HCEC 1CT (cell line): ENCODE measurements around the gene THAP4.
"Not testable (repeated sequence)": the region's sequence is repeated elsewhere in the genome, so short reads cannot be mapped to it uniquely, and the experiment has no call there.

Source experiments
- DNase-seq: peaks from one replicate; pipeline ENCODE4 v3.0.0-alpha.2; 2017

The THAP4 gene

GRCh38 chr2:241579281-241579680 lies 57.7 kb downstream of the THAP4 start:
- DNase-seq: no peak

- no peak for DNase-seq
Observed at GRCh38 chr2:241577413-241578122, 59.4 kb downstream of the THAP4 start.

DNA sequence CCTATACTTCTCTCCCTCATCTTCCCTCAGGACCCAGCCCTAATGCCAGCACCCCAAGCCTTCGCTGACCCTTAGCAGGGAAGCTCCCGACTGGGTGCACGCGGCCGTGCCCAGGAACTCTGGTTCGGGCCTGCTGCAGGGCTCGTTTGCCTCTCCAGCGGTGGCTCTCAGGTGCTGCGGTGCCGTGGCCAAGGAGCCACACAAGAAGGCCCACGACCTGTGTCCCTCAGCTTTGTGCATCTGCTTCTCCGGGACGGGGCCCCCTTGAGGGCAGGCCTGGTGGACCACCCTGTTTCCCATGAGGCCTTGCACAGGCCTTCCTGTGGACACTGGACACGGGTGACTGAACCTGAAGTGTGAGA lies 60.7 kb downstream of the THAP4 start:
- DNase-seq: no peak

DNA sequence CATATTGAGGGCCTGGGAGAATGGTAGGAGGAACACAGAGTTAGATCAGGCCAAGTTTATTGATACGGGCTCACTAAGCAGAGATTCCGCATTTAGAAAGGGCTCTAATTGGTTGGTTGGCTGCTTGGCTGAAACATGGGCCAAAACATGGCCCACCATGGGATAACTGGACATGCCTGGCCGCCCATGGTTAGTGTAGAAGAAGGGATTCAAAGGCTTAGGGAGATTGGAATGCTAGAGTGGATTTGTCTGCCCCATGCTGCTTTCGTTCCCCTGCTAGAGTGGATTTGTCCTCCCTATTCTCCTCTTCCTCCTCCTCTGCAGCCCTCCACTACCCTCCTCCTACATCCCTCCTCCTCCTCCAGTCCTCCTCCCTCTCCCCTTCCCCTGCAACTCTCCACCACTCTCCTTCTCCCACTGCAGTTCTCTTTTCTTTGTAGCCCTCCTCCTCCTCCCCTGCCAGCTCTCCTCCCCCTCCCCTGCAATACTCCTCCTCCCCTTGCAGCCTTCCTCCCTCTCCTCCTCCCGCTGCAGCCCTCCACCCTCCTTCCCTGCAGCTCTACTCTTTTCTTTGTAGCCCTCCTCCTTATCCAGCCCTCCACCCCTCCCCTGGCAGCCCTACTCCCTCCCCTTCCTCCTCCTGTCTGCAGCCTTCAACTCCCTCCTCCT lies 61.2 kb downstream of the THAP4 start:
- no peak for DNase-seq

DNA sequence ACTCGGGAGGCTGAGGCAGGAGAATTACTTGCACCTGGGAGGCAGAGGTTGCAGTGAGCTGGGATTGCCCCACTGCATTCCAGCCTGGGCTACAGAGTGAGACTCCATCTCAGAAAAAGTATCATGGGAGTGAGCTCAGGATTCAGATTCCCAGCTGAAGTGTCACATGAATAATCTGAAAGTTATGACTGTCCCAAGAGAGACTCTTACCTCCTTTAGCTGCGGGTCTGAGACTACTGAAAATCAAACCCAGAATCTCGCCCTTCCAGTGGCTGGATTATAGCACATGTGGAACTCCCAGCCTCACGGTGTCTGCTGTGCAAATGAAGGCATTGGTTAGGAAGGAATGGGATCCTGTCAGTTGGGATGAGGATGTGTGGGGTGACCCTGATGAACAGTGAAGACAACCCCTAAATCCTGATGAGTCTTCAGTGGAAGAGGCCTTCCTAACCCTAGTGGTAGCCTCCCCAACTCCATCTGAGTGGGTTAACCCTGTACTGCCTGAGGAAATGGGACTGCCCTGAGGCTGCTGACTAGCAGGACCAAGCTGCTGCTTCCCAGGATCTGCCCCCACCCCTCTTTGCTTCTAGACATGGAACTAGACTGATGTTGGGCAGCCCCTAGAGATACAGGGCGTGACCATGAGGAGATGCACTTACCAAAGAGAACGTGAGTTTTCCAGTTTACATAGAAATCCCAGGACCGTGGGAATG lies 61.9 kb downstream of the THAP4 start:
- no peak for DNase-seq

DNA sequence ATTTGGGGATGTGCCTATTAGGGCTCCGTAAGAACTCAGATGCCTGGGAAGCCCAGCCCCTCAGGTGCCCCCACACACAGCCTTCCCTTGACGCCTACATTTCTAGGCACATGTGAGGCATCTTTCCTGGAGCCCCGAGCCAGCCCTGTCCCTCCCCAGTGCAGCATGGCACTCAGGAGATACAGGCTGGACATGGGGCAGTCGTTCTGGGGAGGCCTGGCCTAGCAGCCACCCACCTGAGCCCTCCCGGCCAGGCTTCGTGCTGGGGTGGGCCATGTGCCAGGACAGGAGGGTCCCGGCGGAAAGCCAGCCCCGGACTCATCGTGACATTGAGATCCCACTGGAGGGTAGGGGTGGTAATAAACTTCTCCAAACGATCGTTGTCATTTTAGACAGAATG lies 63.2 kb downstream of the THAP4 start:
- no peak for DNase-seq

- not testable (repeated sequence) for DNase-seq
Observed at GRCh38 chr2:241572915-241573651, 63.9 kb downstream of the THAP4 start.

- no peak for DNase-seq
Observed at GRCh38 chr2:241571821-241572620, 64.9 kb downstream of the THAP4 start.

GRCh38 chr2:241570961-241571581 lies 65.9 kb downstream of the THAP4 start:
- DNase-seq: no peak

DNA sequence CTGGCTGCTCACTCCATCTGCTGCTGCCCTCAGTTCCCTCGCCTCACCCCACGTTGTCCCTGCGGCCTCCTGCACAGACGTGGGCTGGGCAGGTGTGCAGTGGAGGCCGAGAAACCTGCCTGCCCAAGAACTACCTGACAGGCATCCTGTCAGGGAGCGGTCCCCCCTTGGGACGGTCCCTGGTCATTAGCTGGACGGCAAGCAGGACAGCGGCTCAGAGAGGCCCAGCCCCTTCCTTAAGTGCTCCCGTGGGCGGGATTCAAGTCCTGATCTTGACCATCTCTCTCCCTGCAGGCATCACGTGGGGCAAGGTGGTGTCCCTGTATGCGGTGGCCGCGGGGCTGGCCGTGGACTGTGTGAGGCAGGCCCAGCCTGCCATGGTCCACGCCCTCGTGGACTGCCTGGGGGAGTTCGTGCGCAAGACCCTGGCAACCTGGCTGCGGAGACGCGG lies 67.1 kb downstream of the THAP4 start:
- no peak for DNase-seq

- no peak for DNase-seq
Observed at GRCh38 chr2:241568726-241569125, 68.2 kb downstream of the THAP4 start.

- no peak for DNase-seq
Observed at GRCh38 chr2:241567776-241568175, 69.2 kb downstream of the THAP4 start.

DNA sequence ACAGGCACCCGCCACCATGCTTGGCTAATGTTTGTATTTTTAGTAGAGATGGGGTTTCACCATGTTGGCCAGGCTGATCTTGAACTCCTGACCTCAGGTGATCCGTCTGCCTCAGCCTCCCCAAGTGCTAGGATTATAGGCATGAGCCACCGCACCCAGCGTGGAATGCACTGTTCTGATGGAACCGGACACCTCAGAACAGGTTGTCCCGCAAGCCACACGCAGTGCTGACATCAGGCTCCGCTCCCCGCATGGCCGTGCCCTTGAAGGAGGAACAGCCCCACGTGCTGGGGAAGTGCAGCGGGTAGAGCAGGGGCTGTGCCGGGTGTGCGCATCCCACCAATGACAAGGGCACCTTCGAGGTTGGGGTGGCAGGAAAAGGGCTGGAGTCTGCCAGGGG lies 69.7 kb downstream of the THAP4 start:
- DNase-seq: not testable (repeated sequence)

DNA sequence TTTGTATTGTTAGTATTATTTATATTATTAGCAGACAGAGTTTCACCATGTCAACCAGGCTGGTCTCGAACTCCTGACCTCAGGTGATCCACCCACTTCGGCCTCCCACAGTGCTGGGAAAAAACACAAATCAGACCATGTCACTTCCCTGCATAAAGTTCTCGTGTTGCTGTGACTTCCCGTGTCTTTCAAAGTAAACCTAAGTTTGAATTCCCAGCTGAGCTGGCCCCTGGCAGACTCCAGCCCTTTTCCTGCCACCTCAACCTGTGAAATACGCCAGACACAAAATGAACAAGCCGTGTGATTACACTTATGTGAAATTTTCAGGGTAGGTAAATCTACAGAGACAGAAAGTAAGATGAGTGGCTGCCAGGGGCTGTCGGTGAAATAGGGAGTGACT lies 70.5 kb downstream of the THAP4 start:
- DNase-seq: no peak

GRCh38 chr2:241566021-241566420 lies 70.9 kb downstream of the THAP4 start:
- not testable (repeated sequence) for DNase-seq

DNA sequence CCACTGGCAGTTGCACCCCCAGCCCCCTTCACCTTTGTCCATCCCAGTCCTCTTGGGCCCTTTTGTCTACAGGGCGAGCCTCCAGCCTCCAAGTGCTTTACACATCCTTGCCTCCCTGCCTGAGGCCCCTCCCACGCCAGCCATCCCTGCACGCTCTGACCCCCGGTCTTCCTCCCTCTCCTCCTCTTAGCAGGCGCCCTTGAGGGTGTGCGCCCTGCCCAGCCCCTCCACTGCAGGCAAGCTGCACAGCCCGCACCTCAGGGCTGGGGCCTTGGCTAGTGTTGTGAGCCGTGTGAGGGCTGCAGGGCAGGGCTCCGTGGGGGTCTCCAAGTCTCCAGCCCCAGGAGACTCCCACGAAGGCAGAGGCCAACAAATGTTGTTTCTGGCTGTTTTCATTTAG lies 71.5 kb downstream of the THAP4 start:
- DNase-seq: no peak

DNA sequence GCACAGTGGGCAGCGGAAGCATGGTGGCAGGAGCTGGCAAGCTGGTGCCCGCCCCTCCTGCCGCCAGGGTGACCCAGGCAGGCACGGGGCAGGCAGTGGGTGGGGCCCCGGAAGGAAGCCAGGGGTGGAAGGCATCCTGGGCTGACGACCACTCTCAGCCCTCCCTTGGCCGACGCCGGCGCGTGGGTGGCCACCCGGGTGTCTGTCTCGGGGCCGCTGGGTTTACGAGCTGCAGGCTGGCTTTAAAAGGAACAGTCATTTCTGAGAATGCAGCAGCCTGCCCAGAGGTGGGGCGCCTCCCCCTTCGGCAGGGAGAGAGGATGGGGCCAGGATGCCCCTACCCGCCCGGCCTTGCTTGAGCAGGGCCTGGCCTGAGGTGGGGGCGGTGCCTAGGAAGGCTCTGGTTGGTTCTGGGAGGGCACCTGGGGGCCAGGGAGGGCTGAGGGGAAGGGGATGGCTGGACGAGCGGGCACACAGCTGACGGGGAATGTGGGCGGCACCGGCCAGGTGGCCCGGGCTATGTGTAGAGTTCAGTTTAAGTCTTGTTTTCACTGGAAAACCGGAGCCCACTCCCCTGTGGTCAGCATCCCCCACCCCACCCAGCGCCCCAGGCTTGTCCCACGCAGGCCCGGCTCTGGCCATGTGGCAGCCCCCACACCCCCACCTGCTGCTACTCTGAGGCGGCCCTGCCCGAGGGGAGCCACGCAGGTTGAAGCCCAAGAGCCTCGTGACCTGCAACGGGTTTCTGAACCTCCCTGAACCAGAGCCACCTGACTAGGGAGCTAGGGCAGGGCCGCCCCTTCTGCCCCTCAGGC lies 72.2 kb downstream of the THAP4 start:
- DNase-seq: no peak

- DNase-seq: no peak
Observed at GRCh38 chr2:241563981-241564595, 72.9 kb downstream of the THAP4 start.

DNA sequence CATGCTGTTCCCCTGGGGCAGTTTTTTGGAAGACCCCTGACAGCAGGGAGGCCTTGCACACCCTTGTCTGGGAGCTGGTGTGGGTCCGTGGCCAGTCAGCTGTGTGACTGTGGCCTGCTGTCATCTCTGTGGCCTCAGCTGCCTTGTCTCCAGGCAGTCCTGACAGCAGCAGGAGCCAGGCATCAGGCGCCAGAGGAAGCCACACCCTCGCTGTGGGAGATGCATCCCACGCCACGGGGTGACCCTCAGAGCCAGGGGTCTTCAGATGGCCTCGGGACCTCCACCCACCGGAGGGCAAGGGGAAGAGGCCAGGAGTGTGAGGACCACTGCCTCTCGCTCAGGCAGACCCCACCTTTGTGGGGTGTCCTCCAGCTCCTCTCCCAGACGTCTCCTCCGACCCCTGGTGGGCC lies 73.4 kb downstream of the THAP4 start:
- no peak for DNase-seq

DNA sequence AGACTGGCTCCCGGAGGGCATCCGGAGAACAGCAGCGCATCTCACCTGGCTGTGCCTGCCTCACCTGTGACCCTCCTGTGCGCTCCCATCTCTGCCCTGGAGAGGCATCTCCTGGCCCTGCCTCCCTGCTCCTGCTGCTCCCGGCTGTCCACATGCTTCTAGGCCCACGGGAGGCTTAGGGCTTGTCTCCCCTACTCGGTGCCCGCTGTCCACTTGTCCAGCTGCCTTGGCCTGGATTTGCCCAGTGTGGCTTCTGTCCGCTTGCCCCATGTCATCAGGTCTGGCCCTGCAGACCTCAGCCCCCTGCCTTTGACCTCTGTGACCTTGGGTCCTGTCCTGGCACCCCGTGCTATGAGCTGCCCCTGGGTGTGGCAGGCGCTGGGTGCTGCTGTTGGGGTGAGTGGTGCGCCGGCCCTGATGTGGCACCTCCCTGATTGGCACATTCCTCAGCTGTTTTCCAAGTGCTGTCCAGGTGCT lies 73.9 kb downstream of the THAP4 start:
- DNase-seq: no peak
